Effector CD8-positive, alpha-beta T cell (primary cell): ENCODE measurements around the gene NKAIN2.

ENCODE experiments used
- DNase-seq: peaks from one replicate; lab custom pipeline; 2025; lab: John Stamatoyannopoulos, UW

The NKAIN2 gene

DNA sequence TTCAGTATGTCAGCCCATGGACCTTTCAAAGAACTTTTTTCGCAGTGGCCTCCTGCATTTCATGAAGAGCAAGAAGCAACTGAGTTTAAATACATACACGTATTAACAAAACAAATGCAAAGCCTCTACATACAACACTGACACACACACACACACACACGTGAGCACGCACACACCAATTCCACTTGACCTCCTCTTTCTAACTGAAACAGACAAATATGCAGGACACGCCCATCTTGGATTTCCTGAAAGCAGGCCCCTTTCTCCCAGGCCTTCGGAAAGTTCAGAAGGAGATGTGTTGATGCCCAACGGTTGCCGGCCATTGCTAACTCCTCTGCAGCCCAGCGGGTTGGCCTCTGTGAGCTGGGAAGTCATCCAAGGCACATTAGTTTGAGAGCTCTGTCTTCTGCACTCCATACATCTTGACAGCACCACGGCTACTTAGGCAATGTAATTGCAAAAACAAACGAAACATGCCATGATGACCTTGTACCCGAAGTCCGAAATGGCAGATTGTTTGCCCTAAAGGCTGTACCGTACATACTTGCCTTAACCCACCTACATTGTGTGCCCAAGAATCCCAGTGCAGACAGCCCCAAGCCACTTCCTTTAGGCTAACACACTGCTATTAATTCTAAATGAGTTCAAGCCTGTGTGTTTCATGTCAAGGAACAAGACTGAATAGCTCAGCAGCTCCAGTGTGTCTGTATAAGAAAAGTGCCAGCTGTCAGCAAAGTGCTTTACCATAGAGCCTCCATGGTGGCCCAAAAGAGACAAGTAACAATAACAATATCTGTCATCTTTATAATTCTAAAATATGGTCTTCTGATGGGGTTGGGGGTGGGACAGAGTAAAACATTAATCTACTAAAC is 1019.8 kb downstream of the NKAIN2 start:
- DNase-seq = no peak

GRCh38 chr6:124825564-124825963 is 1021.9 kb downstream of the NKAIN2 start:
- DNase-seq = no peak

GRCh38 chr6:124829822-124830221 is 1026.2 kb downstream of the NKAIN2 start:
- no peak for DNase-seq

DNA sequence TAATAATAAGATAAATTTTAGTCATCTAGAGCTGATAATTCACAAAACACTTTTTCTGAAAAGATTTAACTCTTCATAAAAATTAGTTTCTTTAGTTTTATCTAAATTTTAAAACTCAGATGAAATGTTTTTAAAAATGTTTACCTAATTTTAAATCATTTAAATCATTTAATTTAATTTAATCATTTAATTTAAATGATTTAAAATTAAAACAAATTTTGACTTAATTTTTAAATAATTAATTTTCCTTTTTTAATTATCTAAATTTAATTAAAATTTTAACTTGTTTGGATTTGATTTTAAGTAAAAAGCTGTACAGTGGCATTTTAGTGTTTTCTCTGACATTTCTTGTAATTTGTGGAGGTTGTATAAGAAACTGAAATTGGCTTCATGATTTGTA is 1026.8 kb downstream of the NKAIN2 start:
- no peak for DNase-seq

DNA sequence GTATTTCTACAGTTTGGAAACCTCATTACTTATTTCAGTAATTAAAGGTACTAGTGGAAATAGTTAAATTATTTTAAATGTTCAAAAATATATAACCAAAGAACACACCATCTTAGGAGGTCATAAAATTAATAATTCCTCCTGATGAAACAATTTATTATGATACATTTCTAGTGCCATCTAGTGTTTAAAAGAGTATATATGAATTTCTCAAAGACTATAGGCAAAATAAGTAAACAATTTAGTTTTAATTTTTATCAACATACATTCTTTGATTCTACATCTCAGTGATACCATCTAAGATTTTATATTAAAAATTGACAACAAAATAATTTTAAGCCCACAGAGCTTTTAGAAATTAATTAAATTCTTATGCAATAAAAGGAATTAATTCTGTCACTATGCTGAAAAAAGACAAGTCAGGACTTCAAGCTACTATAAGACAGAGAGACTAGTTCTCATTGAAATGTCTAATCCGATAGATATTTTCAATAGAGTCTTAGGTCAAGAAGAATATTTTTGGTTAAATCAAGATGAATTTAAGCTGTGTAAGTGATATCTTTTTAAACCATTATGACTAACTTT is 1050.8 kb downstream of the NKAIN2 start:
- no peak for DNase-seq

GRCh38 chr6:124857746-124858145 is 1054.1 kb downstream of the NKAIN2 start:
- no peak for DNase-seq

GRCh38 chr6:124858564-124858963 is 1054.9 kb downstream of the NKAIN2 start:
- DNase-seq = no peak

DNA sequence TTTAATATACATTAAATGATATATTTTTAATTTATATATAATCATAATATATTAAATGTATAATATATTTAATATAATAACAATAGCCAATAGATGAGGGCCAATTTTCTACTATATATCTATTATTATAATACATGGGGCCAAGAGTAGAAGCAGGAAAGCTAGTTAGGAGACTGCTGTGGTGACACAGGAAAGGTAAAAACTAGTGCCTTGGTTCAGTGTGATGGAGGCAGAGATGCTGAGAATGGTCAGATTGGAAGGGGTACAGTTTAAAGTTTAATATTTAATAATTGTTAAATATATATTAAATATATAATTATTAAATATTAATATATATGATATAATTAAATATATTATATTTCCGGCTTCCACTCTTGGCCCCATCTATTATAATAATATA is 1055.7 kb downstream of the NKAIN2 start:
- no peak for DNase-seq

DNA sequence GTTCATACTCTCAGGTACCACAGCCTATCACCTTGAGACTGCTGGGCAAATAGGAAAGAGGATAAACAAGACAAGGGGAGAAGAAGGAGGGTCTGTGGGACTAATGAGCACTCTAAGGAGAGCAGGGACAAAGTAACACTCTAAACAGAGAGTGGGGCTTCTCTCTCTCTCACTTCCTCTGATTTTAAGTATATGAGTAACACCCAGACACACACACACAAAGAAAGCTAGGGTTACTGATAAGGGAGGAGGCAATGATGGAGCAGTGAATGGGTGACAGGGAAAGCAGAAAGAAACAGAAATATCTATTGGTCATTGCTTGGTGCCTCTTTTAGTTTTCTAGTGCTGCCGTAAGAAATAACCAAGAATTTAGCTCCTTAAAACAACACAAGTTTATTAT is 1062.4 kb downstream of the NKAIN2 start:
- DNase-seq = no peak

- no peak for DNase-seq
Measured at GRCh38 chr6:124867121-124867520, 1063.5 kb downstream of the NKAIN2 start.

DNA sequence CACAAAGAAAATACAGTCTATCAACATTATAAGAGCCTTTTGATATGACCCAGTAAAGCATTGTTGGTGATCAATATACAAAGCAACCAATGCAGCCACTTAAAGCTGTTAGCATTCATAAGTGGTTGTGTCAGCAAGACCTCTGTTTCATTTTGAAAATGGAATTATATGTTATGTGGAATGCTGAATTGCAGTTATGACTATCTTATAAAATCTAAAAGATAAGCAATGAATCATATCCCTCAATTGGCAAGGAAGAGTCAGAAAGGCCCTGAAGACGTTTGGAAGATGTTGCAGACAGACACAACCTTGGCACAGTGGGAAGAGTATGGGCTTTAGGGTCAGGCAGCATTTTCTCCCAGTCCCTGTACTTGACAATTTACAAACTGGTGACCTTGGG is 1064.8 kb downstream of the NKAIN2 start:
- no peak for DNase-seq

GRCh38 chr6:124869416-124869815 is 1065.8 kb downstream of the NKAIN2 start:
- DNase-seq = no peak

DNA sequence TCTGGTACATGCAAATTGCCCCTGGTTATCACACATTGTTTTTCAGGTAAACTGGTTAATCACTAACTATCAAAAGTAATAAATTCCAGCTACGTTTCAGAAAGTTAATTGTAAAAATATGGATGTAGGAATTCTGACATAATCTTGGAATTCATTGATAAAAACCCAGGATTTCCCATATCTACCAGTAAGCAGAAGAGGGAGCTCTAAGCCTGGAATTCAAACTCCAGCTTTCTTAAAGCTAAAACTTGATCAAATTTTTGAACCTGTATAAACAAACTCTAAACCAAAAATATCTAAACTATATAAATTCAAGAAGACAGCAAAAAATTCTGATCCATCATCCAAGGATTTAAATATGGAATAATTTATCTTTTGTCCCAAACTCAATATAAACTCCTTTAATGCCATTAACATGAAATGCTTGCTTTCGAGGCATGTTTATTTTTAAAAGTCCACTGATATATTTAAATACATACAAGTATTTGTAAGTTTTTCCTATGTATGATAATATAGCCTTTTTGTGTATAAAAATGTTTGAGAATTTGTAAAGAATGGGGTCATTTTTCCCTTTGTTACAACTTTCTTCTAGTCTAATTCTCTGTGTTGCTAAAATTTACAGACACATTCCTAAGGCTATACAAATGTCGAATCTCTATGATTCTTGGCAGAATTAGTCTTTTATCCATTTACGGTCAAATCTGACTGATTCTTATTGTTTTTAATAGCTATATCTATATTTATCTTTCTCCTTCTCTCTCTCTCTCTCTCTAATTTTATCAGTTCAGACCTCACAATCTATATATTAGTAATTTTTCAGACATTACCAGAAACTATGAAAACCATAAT is 1067.2 kb downstream of the NKAIN2 start:
- no peak for DNase-seq

- DNase-seq = no peak
Measured at GRCh38 chr6:124872361-124873065, 1068.8 kb downstream of the NKAIN2 start.

DNA sequence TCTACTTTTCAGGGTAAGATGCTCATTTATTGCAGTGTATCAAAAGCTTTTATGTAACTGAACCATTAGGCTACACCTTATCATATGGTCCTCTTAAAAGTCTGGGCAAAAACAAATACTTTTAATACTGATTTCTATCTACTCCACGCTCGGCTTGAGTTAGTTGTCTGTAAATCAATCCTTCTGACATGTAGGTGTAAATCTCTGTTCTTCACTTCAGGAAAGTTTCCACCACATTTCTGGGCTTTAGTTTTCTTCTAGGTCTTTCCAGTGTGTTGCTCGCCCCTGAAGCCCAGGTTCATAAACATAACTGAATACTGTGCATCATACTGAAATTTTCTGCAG is 1069.4 kb downstream of the NKAIN2 start:
- no peak for DNase-seq
